Measurements from ENCODE around the gene NPEPPS.

NPEPPS gene

GRCh38 chr17:47604598-47604927 is 73.7 kb downstream of the NPEPPS start (continued):
- 0 out of 2 replicates have a peak, but pooled peaks have one; percentile 6 for TF ChIP-seq ZNF692 (tag by site-specific recombination; IDR thresholded peaks at IDR 0.05)
- TF ChIP-seq ZNF366 (tag by site-specific recombination; conservative IDR thresholded peaks at IDR 0.05) = peak; percentile 79
- TF ChIP-seq ZNF362 (tag by site-specific recombination; IDR thresholded peaks at IDR 0.05) = no peak
- peak; percentile 93 for TF ChIP-seq WT1 (tag by site-specific recombination; IDR thresholded peaks at IDR 0.05)
- TF ChIP-seq ZNF184 (tag by site-specific recombination; IDR thresholded peaks at IDR 0.05) = no peak
- 0 out of 2 replicates have a peak, but pooled peaks have one; percentile 11 for TF ChIP-seq SP2 (tag by site-specific recombination; IDR thresholded peaks at IDR 0.05)
- TF ChIP-seq ZNF658 (tag by site-specific recombination; IDR thresholded peaks at IDR 0.05) = no peak
- peak; percentile 100 for TF ChIP-seq PRDM6 (tag by site-specific recombination; IDR thresholded peaks at IDR 0.05)
- TF ChIP-seq KLF8 (tag by site-specific recombination; IDR thresholded peaks at IDR 0.05) = peak; percentile 65
- peak; percentile 76 for TF ChIP-seq TSHZ1 (tag by site-specific recombination; IDR thresholded peaks at IDR 0.05; ENCODE audit: borderline replicate concordance)
- TF ChIP-seq YY1 (tag by site-specific recombination; IDR thresholded peaks at IDR 0.05) = no peak
- peak; percentile 74; the same call in 1 of the 2 replicates for TF ChIP-seq ZNF600 (tag by site-specific recombination; IDR thresholded peaks at IDR 0.05)
- no peak for TF ChIP-seq YY2 (tag by site-specific recombination; IDR thresholded peaks at IDR 0.05)
- TF ChIP-seq ZNF133 (tag by site-specific recombination; IDR thresholded peaks at IDR 0.05) = no peak
- peak; percentile 14; the same call in 1 of the 2 replicates for TF ChIP-seq FEZF1 (tag by site-specific recombination; IDR thresholded peaks at IDR 0.05)
- TF ChIP-seq ZNF596 (tag by site-specific recombination; IDR thresholded peaks at IDR 0.05) = peak; percentile 68; the same call in 1 of the 2 replicates
- peak; percentile 20; the same call in 1 of the 2 replicates for TF ChIP-seq SP3 (tag by site-specific recombination; IDR thresholded peaks at IDR 0.05)
- TF ChIP-seq ZFP69B (tag by site-specific recombination; IDR thresholded peaks at IDR 0.05) = peak; percentile 54; the same call in 1 of the 2 replicates
- peak; percentile 69 for TF ChIP-seq ZSCAN23 (tag by site-specific recombination; IDR thresholded peaks at IDR 0.05)
- 0 out of 2 replicates have a peak, but pooled peaks have one; percentile 43 for TF ChIP-seq BCL11A (tag by site-specific recombination; IDR thresholded peaks at IDR 0.05; ENCODE audit: low read depth)
- TF ChIP-seq SP7 (tag by site-specific recombination; IDR thresholded peaks at IDR 0.05) = peak; percentile 46
- TF ChIP-seq ZNF639 (tag by site-specific recombination; IDR thresholded peaks at IDR 0.05) = peak; percentile 67
- TF ChIP-seq ZXDB (tag by site-specific recombination; IDR thresholded peaks at IDR 0.05) = peak; percentile 30; the same call in 1 of the 2 replicates
- peak; percentile 63 for TF ChIP-seq ZBTB17 (tag by site-specific recombination; IDR thresholded peaks at IDR 0.05)
- TF ChIP-seq ZNF394 (tag by site-specific recombination; IDR thresholded peaks at IDR 0.05; ENCODE audit: borderline replicate concordance) = peak; percentile 35; the same call in 1 of the 2 replicates
- peak; percentile 84 for TF ChIP-seq PRDM10 (tag by site-specific recombination; IDR thresholded peaks at IDR 0.05)

Measured in HEK293 (cell line).